ENCODE measurements around the gene KCNK15. TPM values are rescaled to one million over a fixed set of nuclear protein-coding genes. Genes with fewer than 3 reads are reported as not detected.

KCNK15 gene
- total RNA-seq, 1 experiment from 2014 or later = 0.33 TPM

DNA sequence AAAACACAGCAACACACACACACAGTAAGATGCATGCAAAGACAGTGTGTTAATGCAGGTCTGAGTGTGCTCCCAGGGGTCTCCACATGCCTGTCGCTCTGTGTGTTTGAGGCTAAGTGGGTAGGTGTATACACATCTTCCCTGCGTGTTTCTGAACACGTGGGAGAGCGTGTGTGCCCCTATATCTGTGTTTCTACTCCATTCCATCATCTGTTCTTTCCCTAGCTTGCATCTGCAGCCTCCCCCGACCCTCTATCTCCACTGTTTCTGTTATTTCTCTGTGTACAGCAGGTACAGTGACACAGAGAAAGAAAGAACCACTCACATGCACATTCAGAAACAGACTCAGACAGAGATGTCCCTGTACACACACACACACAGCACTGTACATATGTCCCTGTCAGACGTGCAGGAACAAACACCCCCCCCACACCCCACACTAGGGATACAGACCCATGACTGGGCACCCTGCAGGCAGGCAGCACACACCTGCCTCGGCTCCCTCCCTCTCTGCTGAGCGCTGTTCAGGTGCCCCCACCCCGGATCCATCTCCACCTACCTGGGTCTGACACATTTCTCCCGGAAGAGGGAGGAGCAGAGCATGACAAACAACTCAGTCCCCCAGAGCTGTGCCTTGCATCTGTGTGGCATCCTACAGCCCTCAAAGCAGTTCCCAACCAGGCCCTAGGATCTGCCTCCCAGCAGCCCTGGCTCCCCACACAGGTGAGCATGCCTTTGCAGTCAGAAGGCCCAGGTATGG lies 27.6 kb downstream of the KCNK15 start:
- Histone ChIP-seq H2BK20ac (ENCODE audit: low read depth, low read length, poor library complexity, severe bottlenecking) (no peak overlapping the region), H2BK12ac (ENCODE audit: insufficient read length, low read depth, low read length) (no peak overlapping the region), H2AK5ac (ENCODE audit: insufficient read length, low read length) (no peak overlapping the region), H3K4me2 (ENCODE audit: insufficient read depth, insufficient read length, low read length) (no peak overlapping the region), H4K20me1 (ENCODE audit: control insufficient read depth, insufficient read depth, insufficient read length) (no peaks in the 10 kb centered on the region), H3K18ac (ENCODE audit: insufficient read length, low read depth, low read length) (no peak overlapping the region), H2BK120ac (ENCODE audit: low read depth, low read length, poor library complexity, severe bottlenecking) (no peak overlapping the region), H3K23me2 (ENCODE audit: insufficient read length, low read depth, low read length, poor library complexity, severe bottlenecking) (no peaks in the 10 kb centered on the region), H3K4me1 (ENCODE audit: insufficient read depth, low read length) (no peaks in the 10 kb centered on the region), H3K9me3 (ENCODE audit: control insufficient read depth, low read depth, low read length) (no peaks in the 10 kb centered on the region), H2AFZ (ENCODE audit: low read length) (no peak overlapping the region), H3K23ac (ENCODE audit: insufficient read length, low read depth, low read length) (no peak overlapping the region), H3K79me1 (ENCODE audit: insufficient read depth, low read depth, low read length, poor library complexity, severe bottlenecking) (no peaks in the 10 kb centered on the region), H3K4ac (ENCODE audit: low read depth, low read length) (no peak overlapping the region), H3K79me2 (ENCODE audit: insufficient read depth, low read length) (no peaks in the 10 kb centered on the region), H3K27me3 (ENCODE audit: insufficient read depth, low read length) (no peaks in the 10 kb centered on the region), H2BK5ac (ENCODE audit: insufficient read length, low read length) (no peak overlapping the region), H3K14ac (ENCODE audit: insufficient read depth, low read length) (peak overlapping the region; percentile 41; the same call in 1 of the 2 replicates), H4K91ac (ENCODE audit: insufficient read length, low read depth, low read length) (no peak overlapping the region), H4K5ac (ENCODE audit: insufficient read length, low read depth, low read length) (no peak overlapping the region), H3K27ac (ENCODE audit: insufficient read length, low read depth, low read length) (no peak overlapping the region), H3K9ac (ENCODE audit: extremely low read depth, insufficient read length, low read length) (no peak overlapping the region), H2BK15ac (ENCODE audit: low read depth, low read length) (no peak overlapping the region), H3T11ph (ENCODE audit: low read length) (no peak overlapping the region), H4K8ac (replicated peaks; ENCODE audit: insufficient read length, low read depth, low read length) (no peak overlapping the region), H3K56ac (ENCODE audit: insufficient read length, low read depth, low read length) (no peak overlapping the region)
- peaks cover 0 to 7% (median 0%) of the 10 kb centered on the region in 3 experiments; a peak in 2 of 7 replicates for H3K36me3 Mint-ChIP-seq (ENCODE audit: insufficient read depth in 1 of 3, low read depth in 3 of 3)
- peaks cover 5 to 8% of the 10 kb centered on the region in 2 experiments; a peak in 3 of 4 replicates for H3K4me1 Mint-ChIP-seq
- H3K9me3 Mint-ChIP-seq = no peaks in the 10 kb centered on the region
- no peak for DNase-seq
- H3K27me3 Mint-ChIP-seq (ENCODE audit: low read depth) = peaks cover 1% of the 10 kb centered on the region; the same call in 1 of the 2 replicates
- H3K4me3 Mint-ChIP-seq = no peak overlapping the region
- no peak overlapping the region for H3K27ac Mint-ChIP-seq
- TF ChIP-seq, protein P1, sequence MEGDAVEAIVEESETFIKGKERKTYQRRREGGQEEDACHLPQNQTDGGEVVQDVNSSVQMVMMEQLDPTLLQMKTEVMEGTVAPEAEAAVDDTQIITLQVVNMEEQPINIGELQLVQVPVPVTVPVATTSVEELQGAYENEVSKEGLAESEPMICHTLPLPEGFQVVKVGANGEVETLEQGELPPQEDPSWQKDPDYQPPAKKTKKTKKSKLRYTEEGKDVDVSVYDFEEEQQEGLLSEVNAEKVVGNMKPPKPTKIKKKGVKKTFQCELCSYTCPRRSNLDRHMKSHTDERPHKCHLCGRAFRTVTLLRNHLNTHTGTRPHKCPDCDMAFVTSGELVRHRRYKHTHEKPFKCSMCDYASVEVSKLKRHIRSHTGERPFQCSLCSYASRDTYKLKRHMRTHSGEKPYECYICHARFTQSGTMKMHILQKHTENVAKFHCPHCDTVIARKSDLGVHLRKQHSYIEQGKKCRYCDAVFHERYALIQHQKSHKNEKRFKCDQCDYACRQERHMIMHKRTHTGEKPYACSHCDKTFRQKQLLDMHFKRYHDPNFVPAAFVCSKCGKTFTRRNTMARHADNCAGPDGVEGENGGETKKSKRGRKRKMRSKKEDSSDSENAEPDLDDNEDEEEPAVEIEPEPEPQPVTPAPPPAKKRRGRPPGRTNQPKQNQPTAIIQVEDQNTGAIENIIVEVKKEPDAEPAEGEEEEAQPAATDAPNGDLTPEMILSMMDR (conservative IDR thresholded peaks at IDR 0.05) = no peak
- no CpG with 5 or more reads among the region's 10 CpGs for WGBS (ENCODE audit: extremely low coverage, insufficient read length, low lambda C conversion rate)
